Stimulated activated CD4-positive, alpha-beta T cell treated with anti-CD3 and anti-CD28 coated beads, Interleukin-4, amount 100 ng/mL, for 48 hours (primary cell): Measurements from ENCODE around the gene DYNC2H1.

Experiments used
- DNase-seq, 2 donors: peaks; one replicate each; pipeline ENCODE4 v3.0.0-alpha.2; 2020; ENCODE audit warnings: low read depth in 2 of 2

DYNC2H1 gene

DNA sequence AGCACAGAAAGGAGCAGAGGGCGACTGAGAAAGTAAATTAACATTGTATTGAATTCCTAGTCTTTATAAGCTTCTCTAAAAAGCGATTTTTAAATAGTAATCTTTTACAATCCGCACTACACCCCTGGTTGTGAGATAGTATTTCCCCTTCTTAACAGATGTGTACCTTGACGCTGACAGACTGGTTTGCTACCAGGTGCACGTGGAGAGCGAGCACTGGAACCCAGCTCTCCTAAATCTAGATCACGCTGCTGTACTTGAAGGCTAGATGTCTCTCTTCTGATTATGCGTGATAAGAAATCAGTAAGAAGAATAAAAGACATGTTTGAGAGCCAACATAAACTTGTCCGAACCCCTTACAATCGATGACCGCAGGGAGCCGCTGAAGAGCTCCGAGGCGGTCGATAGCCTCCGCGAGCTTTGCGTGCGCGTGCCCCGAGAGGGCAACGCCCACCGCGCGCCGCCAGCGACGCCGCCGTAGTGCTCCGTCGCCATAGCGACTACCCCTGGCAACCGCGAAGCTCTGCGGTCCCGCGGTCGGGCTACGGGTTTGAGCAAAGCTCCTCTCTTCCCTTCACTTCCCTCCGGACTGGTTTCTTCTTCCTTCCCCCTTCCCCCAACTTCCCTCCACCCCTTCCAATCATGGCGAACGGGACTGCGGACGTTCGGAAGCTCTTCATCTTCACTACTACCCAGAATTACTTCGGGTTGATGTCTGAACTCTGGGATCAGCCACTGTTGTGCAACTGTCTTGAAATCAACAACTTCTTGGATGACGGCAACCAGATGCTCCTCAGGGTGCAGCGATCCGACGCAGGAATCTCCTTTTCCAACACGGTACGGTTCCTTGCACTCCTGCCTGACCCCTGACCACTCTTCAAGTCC is at the start of gene DYNC2H1:
TSS of gene DYNC2H1 (plus strand) at position 494 of the 885 bp plus-strand sequence. CDS start at position 643, 149 bp downstream.
- DNase-seq: peak; percentile 77 to 86

- no peak for DNase-seq
These were observed 47.6 kb upstream of the DYNC2H1 start for GRCh38 chr11:103061656-103062055.

- DNase-seq: no peak
These were observed 42.1 kb upstream of the DYNC2H1 start for GRCh38 chr11:103067118-103067517.

DNA sequence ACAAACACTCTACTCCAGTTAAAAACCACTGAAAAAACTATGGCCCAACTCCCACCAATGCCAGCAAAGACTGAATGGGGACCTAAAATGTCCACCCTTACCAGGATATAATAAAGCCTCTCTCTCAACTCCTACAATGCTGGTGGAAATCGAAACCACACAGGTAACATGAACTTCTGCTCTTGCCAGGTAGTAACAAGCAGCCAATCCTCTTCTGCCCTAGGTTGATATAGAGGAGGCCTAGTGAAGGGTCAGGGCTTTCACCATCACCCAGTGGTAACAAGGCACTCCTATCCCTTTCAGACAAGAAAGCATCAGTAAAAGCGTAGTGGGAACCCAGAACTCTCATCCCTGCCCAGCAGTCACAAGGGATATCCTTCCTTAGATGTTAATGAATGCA is 39.9 kb upstream of the DYNC2H1 start:
- no peak for DNase-seq

GRCh38 chr11:103070142-103070541 is 39.1 kb upstream of the DYNC2H1 start:
- DNase-seq: no peak

DNA sequence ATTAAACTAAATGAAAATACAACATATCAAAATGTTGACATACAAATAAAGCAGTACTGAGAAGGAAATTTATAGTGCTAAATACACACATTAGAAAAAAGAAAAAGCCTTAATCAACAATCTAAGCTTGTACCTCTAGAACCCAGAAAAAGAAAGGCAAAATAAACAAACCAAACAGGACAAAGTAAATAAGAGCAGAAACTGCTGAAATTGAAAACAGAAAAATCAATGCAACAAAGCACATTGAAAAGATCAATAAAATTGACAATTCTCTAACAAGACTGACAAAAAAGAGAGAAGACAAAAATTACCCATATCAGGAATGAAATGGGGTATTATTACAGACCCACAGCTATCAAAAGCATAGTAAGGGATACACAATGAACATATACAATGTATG is 38.2 kb upstream of the DYNC2H1 start:
- no peak for DNase-seq

DNA sequence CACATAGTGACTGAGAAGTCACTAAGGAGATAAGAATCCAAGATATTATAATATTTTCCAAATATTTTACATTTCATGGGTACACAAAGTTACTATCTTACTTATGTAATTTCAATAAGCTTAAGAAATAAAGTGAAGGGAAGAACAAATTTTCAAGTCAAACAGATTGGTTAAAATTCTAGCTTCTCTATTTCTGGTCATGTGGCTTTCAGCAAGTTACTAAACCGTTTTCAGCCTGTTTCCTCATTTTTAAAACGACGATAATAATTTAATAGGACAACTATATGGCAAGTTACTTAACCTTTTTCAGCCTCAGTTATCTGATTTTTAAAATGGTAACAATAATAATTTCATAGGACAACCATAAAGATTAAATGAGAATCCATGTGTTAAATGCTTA is 32.9 kb upstream of the DYNC2H1 start:
- DNase-seq: no peak

- DNase-seq: no peak
These were observed 31.7 kb upstream of the DYNC2H1 start for GRCh38 chr11:103077554-103077953.

GRCh38 chr11:103078710-103079109 is 30.5 kb upstream of the DYNC2H1 start:
- no peak for DNase-seq

- no peak for DNase-seq
These were observed 29.4 kb upstream of the DYNC2H1 start for GRCh38 chr11:103079833-103080232.

GRCh38 chr11:103085758-103086365 is 23.4 kb upstream of the DYNC2H1 start:
- DNase-seq: no peak

GRCh38 chr11:103086461-103086860 is 22.8 kb upstream of the DYNC2H1 start:
- DNase-seq: no peak

DNA sequence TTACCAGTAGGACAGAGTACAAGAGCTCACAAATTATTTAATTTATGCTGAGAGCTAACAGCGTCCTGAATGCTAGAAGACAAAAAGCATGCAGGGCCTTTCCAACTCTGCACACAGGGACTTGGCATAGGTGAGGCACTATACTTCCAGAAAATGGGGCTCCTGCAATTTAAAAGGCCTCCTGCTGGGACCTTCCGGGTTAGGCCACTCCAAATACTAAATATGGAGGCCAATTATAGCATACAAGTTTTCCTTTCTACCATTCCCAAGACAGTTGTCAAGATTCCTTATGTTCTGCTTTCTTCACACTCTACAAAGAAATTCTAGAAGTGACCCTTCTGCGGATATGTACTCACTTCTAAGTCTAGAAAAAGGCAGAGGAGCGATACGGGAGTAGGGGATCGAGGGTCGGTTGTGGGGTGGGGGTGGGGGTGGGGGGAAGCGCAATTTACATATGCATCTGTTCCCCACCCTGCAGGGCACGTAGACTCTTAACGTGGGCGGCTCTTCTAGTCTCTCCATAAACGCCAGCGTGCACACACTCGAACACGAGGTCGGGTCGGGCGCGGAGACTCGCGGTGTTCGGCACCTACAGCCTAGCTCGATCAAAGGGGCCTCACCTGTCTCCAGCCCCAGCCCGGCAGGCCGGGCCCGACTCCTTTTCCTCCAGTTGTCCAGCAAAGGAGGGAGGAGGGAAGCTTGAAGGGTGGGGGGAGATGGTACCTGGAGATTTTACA is 18.0 kb upstream of the DYNC2H1 start:
- DNase-seq: peak; percentile 22 to 32

GRCh38 chr11:103091801-103092524 is 17.3 kb upstream of the DYNC2H1 start, which contains the start of gene DCUN1D5:
DCUN1D5 (minus strand) TSS chr11:103092160; CDS start chr11:103091872, 288 bp downstream.
- peak; percentile 91 to 95 for DNase-seq

DNA sequence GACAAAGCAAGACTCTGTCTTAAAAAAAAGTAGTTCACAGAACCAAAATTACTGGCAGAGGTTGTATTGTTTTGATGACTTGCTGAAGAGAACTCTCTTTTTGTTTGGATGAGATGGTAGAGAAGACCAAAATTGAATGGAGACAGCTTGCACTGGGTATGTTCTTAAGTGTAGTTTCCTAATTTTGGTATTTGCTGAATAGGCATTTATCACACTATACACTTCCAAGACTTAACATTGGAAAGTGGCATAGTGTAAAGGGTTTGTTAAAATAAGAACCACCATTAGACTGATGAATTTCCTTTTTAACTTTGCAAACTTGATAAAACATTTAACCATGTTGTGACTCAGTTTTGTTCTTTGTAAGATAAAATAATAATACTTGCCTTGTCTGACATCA is 11.9 kb upstream of the DYNC2H1 start:
- DNase-seq: no peak

DNA sequence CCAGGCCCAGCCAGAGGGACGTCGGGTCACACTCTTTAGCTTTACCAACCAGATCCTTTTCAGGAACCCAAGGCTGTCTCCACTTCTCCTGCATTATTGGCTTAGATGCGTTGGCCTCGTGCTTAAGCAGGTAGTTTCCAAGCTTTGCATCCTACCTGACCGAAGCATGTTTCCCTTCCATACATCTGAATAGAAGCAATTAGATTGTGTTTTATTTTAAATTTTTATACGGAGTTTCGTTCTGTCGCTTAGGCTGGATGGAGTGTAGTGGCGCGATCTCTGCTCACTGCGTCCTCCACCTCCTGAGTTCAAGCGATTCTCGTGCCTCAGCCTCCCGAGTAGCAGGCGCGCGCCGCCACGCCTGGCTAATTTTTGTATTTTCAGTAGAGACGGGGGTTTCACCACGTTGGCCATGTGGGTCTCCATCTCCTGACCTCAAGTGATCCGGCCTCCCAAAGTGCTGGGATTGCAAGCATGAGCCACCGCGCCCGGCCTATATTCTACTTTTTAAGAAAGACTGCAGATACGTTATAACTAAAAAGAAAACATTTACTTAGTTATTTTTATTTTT is 677 bp downstream of the DYNC2H1 start:
- DNase-seq: no peak

DNA sequence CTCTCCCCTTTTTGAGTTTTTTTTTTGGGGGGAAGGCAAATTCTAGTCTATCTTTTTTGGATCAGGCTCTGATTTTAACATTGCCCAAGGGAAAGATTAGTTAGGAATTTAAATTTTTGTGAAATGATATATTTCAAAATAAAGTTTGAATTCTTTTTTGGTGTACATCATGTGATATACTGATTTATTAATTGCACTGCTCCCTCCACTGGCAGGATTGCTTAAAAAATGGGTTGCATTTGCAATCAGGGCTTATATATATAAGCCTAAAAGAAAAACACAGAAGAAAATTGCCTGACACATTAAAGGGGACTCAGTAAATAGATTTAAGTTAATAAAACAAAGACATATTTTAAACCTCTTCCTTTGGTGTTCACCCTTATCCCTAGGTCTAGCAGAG is 1.2 kb downstream of the DYNC2H1 start:
- DNase-seq: no peak

- no peak for DNase-seq
These were observed 2.2 kb downstream of the DYNC2H1 start for GRCh38 chr11:103111400-103111799.

GRCh38 chr11:103112364-103112763 is 3.1 kb downstream of the DYNC2H1 start:
- no peak for DNase-seq

GRCh38 chr11:103114836-103115235 is 5.6 kb downstream of the DYNC2H1 start:
- no peak for DNase-seq

GRCh38 chr11:103125462-103125861 is 16.2 kb downstream of the DYNC2H1 start:
- no peak for DNase-seq
